Measurements from ENCODE around the gene SUGP1.

DNA sequence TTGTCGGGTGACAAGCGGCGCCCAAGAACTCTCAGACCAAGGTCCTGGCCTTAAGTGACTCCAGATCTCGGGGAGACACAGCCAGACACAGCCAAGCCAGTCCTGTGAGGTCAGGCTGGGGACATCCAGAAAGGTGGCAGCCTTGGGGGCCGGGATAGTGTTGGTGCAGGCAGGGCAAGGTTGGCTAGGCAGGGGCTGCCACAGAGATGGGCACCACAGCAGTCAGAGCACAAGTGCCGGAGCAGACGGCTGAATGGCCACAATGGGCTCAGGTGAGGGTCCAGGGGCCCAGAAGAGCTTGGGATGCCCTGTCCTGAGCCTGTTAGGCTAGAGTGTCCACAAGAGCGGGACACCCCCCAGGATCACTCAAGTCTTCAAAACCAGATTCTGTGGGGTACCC is 32.5 kb upstream of the SUGP1 start:
- TF ChIP-seq, protein P1, sequence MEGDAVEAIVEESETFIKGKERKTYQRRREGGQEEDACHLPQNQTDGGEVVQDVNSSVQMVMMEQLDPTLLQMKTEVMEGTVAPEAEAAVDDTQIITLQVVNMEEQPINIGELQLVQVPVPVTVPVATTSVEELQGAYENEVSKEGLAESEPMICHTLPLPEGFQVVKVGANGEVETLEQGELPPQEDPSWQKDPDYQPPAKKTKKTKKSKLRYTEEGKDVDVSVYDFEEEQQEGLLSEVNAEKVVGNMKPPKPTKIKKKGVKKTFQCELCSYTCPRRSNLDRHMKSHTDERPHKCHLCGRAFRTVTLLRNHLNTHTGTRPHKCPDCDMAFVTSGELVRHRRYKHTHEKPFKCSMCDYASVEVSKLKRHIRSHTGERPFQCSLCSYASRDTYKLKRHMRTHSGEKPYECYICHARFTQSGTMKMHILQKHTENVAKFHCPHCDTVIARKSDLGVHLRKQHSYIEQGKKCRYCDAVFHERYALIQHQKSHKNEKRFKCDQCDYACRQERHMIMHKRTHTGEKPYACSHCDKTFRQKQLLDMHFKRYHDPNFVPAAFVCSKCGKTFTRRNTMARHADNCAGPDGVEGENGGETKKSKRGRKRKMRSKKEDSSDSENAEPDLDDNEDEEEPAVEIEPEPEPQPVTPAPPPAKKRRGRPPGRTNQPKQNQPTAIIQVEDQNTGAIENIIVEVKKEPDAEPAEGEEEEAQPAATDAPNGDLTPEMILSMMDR (IDR thresholded peaks at IDR 0.05; ENCODE audit: poor library complexity): no peak
- TF ChIP-seq EZH2phosphoT487 (IDR thresholded peaks at IDR 0.05; ENCODE audit: low read depth, severe bottlenecking, unreplicated experiment) (no peak), EZH2 (IDR thresholded peaks at IDR 0.05; ENCODE audit: borderline replicate concordance) (no peak)
